Fibroblast of pulmonary artery (primary cell): ENCODE results near the gene ZNF324.
A peak's percentile ranks its signal among the peaks of the same experiment; 100 is the strongest.
"Not testable (repeated sequence)": the region's sequence is repeated elsewhere in the genome, so short reads cannot be mapped to it uniquely, and the experiment has no call there.

ENCODE experiments used
- DNase-seq: peaks from one replicate; pipeline ENCODE4 v3.0.0-alpha.2; 2010; ENCODE audit warnings: low read depth
- H3K4me3 ChIP-seq: replicated peaks from 2 replicates; pipeline ENCODE4 v1.5.1; 2011; ENCODE audit warnings: low read depth, mild to moderate bottlenecking, control low read depth, low read length, moderate library complexity
- CTCF ChIP-seq: IDR thresholded peaks from 2 replicates; pipeline ENCODE4 v1.5.1; 2011; ENCODE audit warnings: mild to moderate bottlenecking, control low read depth, low read length, inconsistent platforms; ENCODE audit errors: missing control alignments

The ZNF324 gene

GRCh38 chr19:58479303-58479702 is 12.4 kb downstream of the ZNF324 start:
- DNase-seq, result no peak
- no peak overlapping the region for H3K4me3 ChIP-seq
- no peak for TF ChIP-seq CTCF

- DNase-seq, result no peak
- no peak for TF ChIP-seq CTCF
- H3K4me3 ChIP-seq, result no peak overlapping the region
Observed at GRCh38 chr19:58479736-58480480, 13.0 kb downstream of the ZNF324 start.

DNA sequence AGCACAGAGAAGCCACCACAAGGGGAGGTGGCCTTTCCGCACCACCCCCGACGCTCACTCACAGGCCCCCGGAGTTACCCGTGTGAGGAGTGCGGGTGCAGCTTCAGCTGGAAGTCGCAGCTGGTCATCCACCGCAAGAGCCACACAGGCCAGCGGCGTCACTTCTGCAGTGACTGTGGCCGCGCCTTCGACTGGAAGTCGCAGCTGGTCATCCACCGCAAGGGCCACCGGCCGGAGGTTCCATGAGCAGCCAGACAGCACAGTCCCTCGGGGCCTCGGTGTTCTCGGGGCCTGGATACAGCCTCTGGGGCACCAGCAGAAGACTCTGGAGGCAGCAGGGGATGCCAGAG is 13.6 kb downstream of the ZNF324 start:
- no peak for DNase-seq
- no peak for TF ChIP-seq CTCF
- no peak overlapping the region for H3K4me3 ChIP-seq

- no peak for DNase-seq
- H3K4me3 ChIP-seq, result no peak overlapping the region
- no peak for TF ChIP-seq CTCF
Observed at GRCh38 chr19:58480831-58481230, 14.0 kb downstream of the ZNF324 start.

DNA sequence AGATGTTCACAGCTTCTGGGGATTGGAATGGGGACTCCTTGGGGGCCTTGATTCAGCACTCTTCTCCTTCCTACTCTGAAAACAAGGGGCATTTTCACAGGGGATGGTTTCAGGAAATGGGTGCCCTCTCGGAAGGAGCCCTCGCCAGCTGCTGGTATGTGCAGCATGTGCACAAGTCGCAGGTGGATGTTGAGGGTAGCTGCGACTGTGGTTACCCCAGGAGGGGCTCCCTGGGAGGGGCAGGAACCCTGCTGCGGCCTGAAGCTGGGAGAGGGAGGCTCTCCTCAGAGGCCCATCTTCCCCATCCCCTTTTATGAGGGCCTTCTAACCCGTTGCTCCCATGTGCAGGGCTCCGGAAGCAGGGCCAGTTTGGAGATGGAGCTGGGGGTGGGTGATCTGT is 15.5 kb downstream of the ZNF324 start:
- H3K4me3 ChIP-seq, result no peak overlapping the region
- TF ChIP-seq CTCF, result no peak
- DNase-seq, result no peak

- no peak overlapping the region for H3K4me3 ChIP-seq
- no peak for DNase-seq
- TF ChIP-seq CTCF, result no peak
Observed at GRCh38 chr19:58483776-58484175, 16.9 kb downstream of the ZNF324 start.

GRCh38 chr19:58484349-58484748 is 17.5 kb downstream of the ZNF324 start:
- TF ChIP-seq CTCF, result peak; percentile 1
- H3K4me3 ChIP-seq, DNase-seq: not testable (repeated sequence)
